ENCODE data around the gene VWA3B. TPM values are rescaled to one million over a fixed set of nuclear protein-coding genes. Genes with fewer than 3 reads are reported as not detected.

VWA3B gene
- total RNA-seq, 1 donor from 2014 or later: not detected

- Histone ChIP-seq H3K4me1 (peaks cover 0 to 10% of the 10 kb centered on the region in 2 donors), H3K36me3 (no peaks in the 10 kb centered on the region), H3K27ac (no peak overlapping the region), H3K9me3 (no peaks in the 10 kb centered on the region), H3K27me3 (no peaks in the 10 kb centered on the region), H3K4me3 (no peak overlapping the region)
- DNase-seq (ENCODE audit: low spot score in 2 of 2): no peak
- intact Hi-C loops (cut with DNase I): no loop called here
- no peak for TF ChIP-seq CTCF (IDR thresholded peaks at IDR 0.05)
Measured at GRCh38 chr2:98089941-98090340, 3.0 kb downstream of the VWA3B start.

DNA sequence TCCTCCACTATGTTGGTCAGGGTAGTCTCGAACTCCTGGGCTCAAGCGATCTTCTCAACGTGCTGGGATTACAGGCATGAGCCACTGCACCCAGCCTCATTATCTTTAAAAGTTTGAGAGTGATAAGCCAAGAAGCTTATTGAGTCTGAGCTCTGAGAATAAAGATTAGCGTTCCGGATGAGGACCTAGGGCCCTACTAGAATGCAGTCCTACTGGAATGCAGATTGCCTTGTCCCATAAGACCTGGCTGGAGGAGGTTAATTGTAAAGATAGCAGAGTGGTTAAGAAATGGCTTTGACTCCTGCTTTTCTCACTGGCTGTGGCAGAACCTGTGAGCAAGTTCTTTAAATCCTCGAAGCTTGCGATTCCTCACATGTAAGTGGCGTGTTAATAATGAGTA lies 4.0 kb downstream of the VWA3B start:
- H3K27me3 ChIP-seq: no peaks in the 10 kb centered on the region
- no peak for TF ChIP-seq CTCF (IDR thresholded peaks at IDR 0.05)
- intact Hi-C loops (cut with DNase I): no loop called here
- no peak overlapping the region for H3K27ac ChIP-seq
- peaks cover 0 to 6% of the 10 kb centered on the region in 2 donors for H3K9me3 ChIP-seq
- no peak for DNase-seq (ENCODE audit: low spot score in 2 of 2)
- no peak overlapping the region for H3K4me3 ChIP-seq
- H3K36me3 ChIP-seq: no peaks in the 10 kb centered on the region
- peaks cover 0 to 10% of the 10 kb centered on the region in 2 donors for H3K4me1 ChIP-seq

DNA sequence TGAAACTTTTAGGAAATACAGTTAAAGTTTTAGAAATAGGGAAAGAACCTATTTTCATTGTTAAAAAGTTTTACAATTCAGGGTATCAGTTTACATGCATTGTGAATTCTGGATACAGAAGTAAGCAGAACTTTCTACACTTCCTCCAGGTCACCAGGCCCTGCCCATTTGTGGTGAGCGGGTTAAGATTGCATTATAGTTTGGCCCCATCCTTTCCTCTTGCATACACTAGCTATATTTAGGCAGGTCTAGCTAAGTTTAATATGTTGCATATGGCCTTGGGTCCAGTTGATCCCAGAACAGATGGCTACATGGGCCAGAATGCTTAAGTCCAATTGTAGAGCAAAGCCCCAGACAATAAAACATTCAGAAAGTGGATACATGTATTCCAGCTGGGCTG lies 4.8 kb downstream of the VWA3B start:
- no peak overlapping the region for H3K27ac ChIP-seq
- no peak for DNase-seq (ENCODE audit: low spot score in 2 of 2)
- peaks cover 0 to 11% of the 10 kb centered on the region in 2 donors for H3K9me3 ChIP-seq
- intact Hi-C loops (cut with DNase I): no loop called here
- no peaks in the 10 kb centered on the region for H3K36me3 ChIP-seq
- no peak overlapping the region for H3K4me3 ChIP-seq
- TF ChIP-seq CTCF (IDR thresholded peaks at IDR 0.05): no peak
- peaks cover 0 to 6% of the 10 kb centered on the region in 2 donors for H3K4me1 ChIP-seq
- H3K27me3 ChIP-seq: no peaks in the 10 kb centered on the region

DNA sequence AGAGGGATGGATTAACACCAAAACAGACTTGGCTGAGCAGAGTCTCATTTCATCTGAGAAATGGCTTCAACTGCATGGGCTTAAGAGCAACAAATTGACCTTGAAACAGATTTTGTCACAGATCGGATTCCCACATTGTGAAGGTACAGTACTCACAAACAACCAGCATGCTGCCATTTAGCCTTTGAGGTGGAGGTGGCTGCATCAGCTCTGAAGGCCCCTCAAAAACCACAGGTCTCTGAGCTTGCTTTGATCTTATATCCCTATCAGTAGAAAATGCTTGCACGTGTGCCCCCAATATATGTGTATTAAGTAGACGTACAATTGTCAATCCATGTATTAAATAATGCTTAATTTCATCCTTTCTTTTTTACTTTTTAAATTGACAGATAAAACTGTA lies 6.2 kb downstream of the VWA3B start:
- no peak overlapping the region for H3K27ac ChIP-seq
- no peaks in the 10 kb centered on the region for H3K27me3 ChIP-seq
- H3K9me3 ChIP-seq: peaks cover 0 to 11% of the 10 kb centered on the region in 2 donors
- H3K4me3 ChIP-seq: no peak overlapping the region
- intact Hi-C loops (cut with DNase I): no loop called here
- no peaks in the 10 kb centered on the region for H3K4me1 ChIP-seq
- no peaks in the 10 kb centered on the region for H3K36me3 ChIP-seq
- no peak for TF ChIP-seq CTCF (IDR thresholded peaks at IDR 0.05)
- no peak for DNase-seq (ENCODE audit: low spot score in 2 of 2)

- no peak for DNase-seq (ENCODE audit: low spot score in 2 of 2)
- Histone ChIP-seq H3K27ac (no peak overlapping the region), H3K9me3 (peaks cover 0 to 11% of the 10 kb centered on the region in 2 donors), H3K4me1 (no peaks in the 10 kb centered on the region), H3K36me3 (no peaks in the 10 kb centered on the region), H3K27me3 (no peaks in the 10 kb centered on the region), H3K4me3 (no peak overlapping the region)
- intact Hi-C loops (cut with DNase I): no loop called here
- no peak for TF ChIP-seq CTCF (IDR thresholded peaks at IDR 0.05)
Measured at GRCh38 chr2:98093611-98094010, 6.6 kb downstream of the VWA3B start.

All from ascending aorta (tissue), 2 donors.